NT2/D1 (cell line): ENCODE results near the gene ERN1.

ENCODE experiments used
- SUZ12 ChIP-seq: IDR thresholded peaks from 2 replicates; pipeline ENCODE4 v1.6.1; 2011; ENCODE audit not compliant: insufficient read length, insufficient read depth; ENCODE audit errors: extremely low read depth
- ZNF274 ChIP-seq: IDR thresholded peaks from 2 replicates; pipeline ENCODE4 v1.6.1; 2011; ENCODE audit warnings: mild to moderate bottlenecking, low read depth, low read length

DNA sequence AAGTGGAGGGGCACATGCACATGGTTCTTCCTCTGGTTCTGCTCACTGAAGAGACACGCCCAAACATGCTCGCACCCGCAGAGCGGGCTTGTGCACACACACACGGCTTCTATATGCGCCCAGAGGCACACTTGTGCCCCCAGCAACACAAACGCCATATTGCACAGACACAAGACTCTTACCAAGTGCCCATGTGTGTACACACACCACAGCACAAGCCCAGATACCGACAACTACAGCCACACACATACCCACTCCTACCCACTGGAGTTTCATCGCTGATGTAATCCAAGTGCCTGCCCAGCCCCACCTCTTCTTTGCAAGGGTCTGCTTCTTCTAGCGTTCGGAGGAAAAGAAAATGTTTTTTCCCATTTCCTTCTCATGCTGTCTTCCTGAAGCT lies 138.3 kb downstream of the ERN1 start:
- TF ChIP-seq ZNF274: no peak
- no peak for TF ChIP-seq SUZ12
